DLD1 (cell line): ENCODE results near the gene NPVF.

Experiments used
- in situ Hi-C: cut with HindIII; loops from 2 replicates; pipeline ENCODE4 v1.10.0; 2017; ENCODE audit warnings: low sequenced_read_pairs

The NPVF gene

GRCh38 chr7:25179325-25179724 lies 49.0 kb downstream of the NPVF start:
- in situ Hi-C loops: no loop called here
